A673 (cell line): ENCODE results near the gene ICE1. TPM values are rescaled to one million over a fixed set of nuclear protein-coding genes. Genes with fewer than 3 reads are reported as not detected.

ENCODE experiments used
- BruUV-seq: library from RNA; stranded (reverse); fragments of 400-500 nt; replicated peaks from 2 replicates; lab custom pipeline; 2021; lab: Mats Ljungman, UMichigan
- CTCF ChIA-PET: fragments of 300-600 bp; sonication (Branson Sonifier 250); formaldehyde crosslinking; loops from one replicate; lab custom pipeline; 2022; ENCODE audit warnings: antibody characterized with exemption; lab: Charles Lee
- POLR2A ChIA-PET: fragments of 300-600 bp; sonication (Branson Sonifier 250); formaldehyde crosslinking; loops from one replicate; lab custom pipeline; 2022; ENCODE audit warnings: antibody characterized with exemption; ENCODE audit not compliant: low non-redundant PET; lab: Charles Lee
- DNase-seq: peaks from one replicate; pipeline ENCODE4 v3.0.0-alpha.2; 2015; ENCODE audit warnings: low spot score
- H3K27ac ChIP-seq: fragments of 200-600 bp; sonication (generic); 2 replicates; pipeline ENCODE4 v1.5.1; 2016; ENCODE audit warnings: mixed run types, low read depth, mild to moderate bottlenecking, mixed read lengths, antibody characterized with exemption, low read length; ENCODE audit not compliant: poor library complexity, severe bottlenecking
- H3K27me3 ChIP-seq: fragments of 200-600 bp; sonication (generic); replicated peaks from 2 replicates; pipeline ENCODE4 v1.6.1; 2017; ENCODE audit warnings: mixed run types, low read depth, mild to moderate bottlenecking, mixed read lengths, antibody characterized with exemption, low read length; ENCODE audit not compliant: insufficient read depth, poor library complexity
- H3K36me3 ChIP-seq: fragments of 200-600 bp; sonication (generic); 2 replicates; pipeline ENCODE4 v1.6.1; 2016; ENCODE audit warnings: mixed run types, mild to moderate bottlenecking, mixed read lengths, antibody characterized with exemption, low read length; ENCODE audit not compliant: insufficient read depth, poor library complexity, severe bottlenecking
- H3K4me1 ChIP-seq: fragments of 200-600 bp; sonication (generic); 2 replicates; pipeline ENCODE4 v1.6.1; 2017; ENCODE audit warnings: mixed run types, mild to moderate bottlenecking, mixed read lengths, antibody characterized with exemption, low read length; ENCODE audit not compliant: insufficient read depth, poor library complexity, severe bottlenecking
- H3K4me3 ChIP-seq: fragments of 200-600 bp; sonication (generic); 2 replicates; pipeline ENCODE4 v1.5.1; 2016; ENCODE audit warnings: low read depth, mixed run types, mild to moderate bottlenecking, mixed read lengths, low read length; ENCODE audit not compliant: poor library complexity, severe bottlenecking
- H3K9me3 ChIP-seq: fragments of 200-600 bp; sonication (generic); 2 replicates; pipeline ENCODE4 v1.6.1; 2016; ENCODE audit warnings: mixed run types, low read depth, mild to moderate bottlenecking, mixed read lengths, antibody characterized with exemption, low read length; ENCODE audit not compliant: poor library complexity, severe bottlenecking
- CTCF ChIP-seq: fragments of 300-800, 200-600 bp; sonication (generic); conservative IDR thresholded peaks from 2 replicates; pipeline ENCODE4 v1.5.1; 2017; ENCODE audit warnings: low read depth, mild to moderate bottlenecking, antibody characterized with exemption, low read length, moderate library complexity, mixed read lengths
- EZH2 ChIP-seq: fragments of 200-600 bp; sonication (generic); IDR thresholded peaks from 2 replicates; pipeline ENCODE4 v1.6.1; 2017; ENCODE audit warnings: borderline replicate concordance, low read depth, mild to moderate bottlenecking, mixed read lengths, antibody characterized with exemption, low read length; ENCODE audit not compliant: poor library complexity, severe bottlenecking
- intact Hi-C: fragments of 100-400 bp; cut with micrococcal nuclease; formaldehyde crosslinking; loops from one replicate; pipeline ENCODE4 v1.10.0; 2022; ENCODE audit not compliant: unreplicated experiment
- total RNA-seq: library from RNA; stranded (reverse); gene quantifications from 2 replicates; pipeline ENCODE4 v1.2.3, GENCODE V29; 2021

ICE1 gene
- total RNA-seq, 1 experiment from 2014 or later: 37.2 TPM

GRCh38 chr5:5437227-5438172 is 15.0 kb downstream of the ICE1 start:
- no peaks in the 10 kb centered on the region for H3K36me3 ChIP-seq
- TF ChIP-seq EZH2 (no peak), CTCF (no peak)
- intact Hi-C loops: no loop called here
- no peak overlapping the region for H3K27ac ChIP-seq
- ChIA-PET CTCF (no interaction called here), POLR2A (interaction anchor here (0.6 kb wide), 1 partner anchor 123 kb away, joined by 4 read pairs; no protein-coding TSS in a partner anchor)
- no peaks in the 10 kb centered on the region for H3K27me3 ChIP-seq
- DNase-seq: no peak
- no peak overlapping the region for H3K4me3 ChIP-seq
- no TSS peak for BruUV-seq
- H3K9me3 ChIP-seq: no peaks in the 10 kb centered on the region
- H3K4me1 ChIP-seq: no peaks in the 10 kb centered on the region

- ChIA-PET POLR2A (no interaction called here), CTCF (no interaction called here)
- intact Hi-C loops: no loop called here
- Histone ChIP-seq H3K9me3 (no peaks in the 10 kb centered on the region), H3K36me3 (peaks cover 24% of the 10 kb centered on the region), H3K4me1 (no peaks in the 10 kb centered on the region), H3K4me3 (no peak overlapping the region), H3K27me3 (no peaks in the 10 kb centered on the region), H3K27ac (no peak overlapping the region)
- no TSS peak for BruUV-seq
- no peak for DNase-seq
- TF ChIP-seq EZH2 (no peak), CTCF (no peak)
Observed at GRCh38 chr5:5451863-5452262, 29.4 kb downstream of the ICE1 start.

GRCh38 chr5:5453131-5453530 is 30.7 kb downstream of the ICE1 start:
- no peak for DNase-seq
- no peak overlapping the region for H3K27ac ChIP-seq
- no peak overlapping the region for H3K4me3 ChIP-seq
- ChIA-PET POLR2A (no interaction called here), CTCF (no interaction called here)
- TF ChIP-seq CTCF (no peak), EZH2 (no peak)
- H3K27me3 ChIP-seq: no peaks in the 10 kb centered on the region
- H3K4me1 ChIP-seq: no peaks in the 10 kb centered on the region
- no peaks in the 10 kb centered on the region for H3K9me3 ChIP-seq
- intact Hi-C loops: no loop called here
- peaks cover 22% of the 10 kb centered on the region for H3K36me3 ChIP-seq
- BruUV-seq: no TSS peak
